ENCODE measurements around the gene NSF. TPM values are rescaled to one million over a fixed set of nuclear protein-coding genes. Genes with fewer than 3 reads are reported as not detected.

Gene NSF
- total RNA-seq, 2 experiments from 2014 or later, result 44.2 to 50.0 TPM

DNA sequence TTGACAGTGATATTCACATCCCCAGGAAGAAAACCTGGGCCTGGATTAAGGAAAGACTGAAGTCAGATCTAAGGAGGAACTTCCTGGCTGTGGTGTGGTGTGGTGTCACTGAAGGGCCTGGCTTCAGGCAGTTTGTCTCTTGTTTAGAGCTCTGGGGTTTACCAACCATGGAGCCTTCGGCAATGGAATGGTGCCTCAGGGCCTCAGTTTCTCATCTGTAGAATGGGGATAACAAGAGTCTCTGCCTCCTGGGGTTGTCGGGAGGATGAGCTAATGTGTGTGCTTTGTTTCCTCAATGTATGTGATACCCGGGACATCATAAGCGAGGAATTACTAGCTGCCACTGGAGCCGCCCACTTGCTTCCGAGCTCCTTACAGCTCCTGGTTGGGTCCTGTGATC is 215.3 kb downstream of the NSF start:
- CTCF ChIA-PET, result no interaction called here
- H3K36me3 Mint-ChIP-seq, result no peaks in the 10 kb centered on the region
- H3K27me3 Mint-ChIP-seq, result no peaks in the 10 kb centered on the region
- no peak overlapping the region for H3K4me3 Mint-ChIP-seq
- no peaks in the 10 kb centered on the region for H3K9me3 Mint-ChIP-seq (ENCODE audit: low read depth)
- DNase-seq, result no peak
- no peak for ATAC-seq
- H3K4me1 Mint-ChIP-seq, result no peaks in the 10 kb centered on the region
- H3K27ac Mint-ChIP-seq, result no peak overlapping the region

Other genes starting within 250 kb of the NSF start
- 10 to 100 TPM; 23.0 to 28.2 TPM for gene ARL17B, start 228.9 kb upstream of the NSF start, total RNA-seq
- gene LRRC37A2, start 78.2 kb upstream of the NSF start, total RNA-seq, result 10 to 100 TPM; 13.0 to 20.9 TPM
- 10 to 100 TPM; 16.8 to 19.9 TPM for gene ARL17A, start 11.0 kb upstream of the NSF start, total RNA-seq
- not detected for gene WNT3, start 228.0 kb downstream of the NSF start, total RNA-seq